Activated naive CD8-positive, alpha-beta T cell treated with anti-CD3 and anti-CD28 coated beads, Interleukin-2, amount 50 U/mL, for 16 hours (primary cell): Measurements from ENCODE around the gene VAMP4.

Experiments used
- DNase-seq: peaks from one replicate; pipeline ENCODE4 v3.0.0-alpha.2; 2020; ENCODE audit warnings: low read depth, low spot score

Gene VAMP4, protein sequence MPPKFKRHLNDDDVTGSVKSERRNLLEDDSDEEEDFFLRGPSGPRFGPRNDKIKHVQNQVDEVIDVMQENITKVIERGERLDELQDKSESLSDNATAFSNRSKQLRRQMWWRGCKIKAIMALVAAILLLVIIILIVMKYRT

DNA sequence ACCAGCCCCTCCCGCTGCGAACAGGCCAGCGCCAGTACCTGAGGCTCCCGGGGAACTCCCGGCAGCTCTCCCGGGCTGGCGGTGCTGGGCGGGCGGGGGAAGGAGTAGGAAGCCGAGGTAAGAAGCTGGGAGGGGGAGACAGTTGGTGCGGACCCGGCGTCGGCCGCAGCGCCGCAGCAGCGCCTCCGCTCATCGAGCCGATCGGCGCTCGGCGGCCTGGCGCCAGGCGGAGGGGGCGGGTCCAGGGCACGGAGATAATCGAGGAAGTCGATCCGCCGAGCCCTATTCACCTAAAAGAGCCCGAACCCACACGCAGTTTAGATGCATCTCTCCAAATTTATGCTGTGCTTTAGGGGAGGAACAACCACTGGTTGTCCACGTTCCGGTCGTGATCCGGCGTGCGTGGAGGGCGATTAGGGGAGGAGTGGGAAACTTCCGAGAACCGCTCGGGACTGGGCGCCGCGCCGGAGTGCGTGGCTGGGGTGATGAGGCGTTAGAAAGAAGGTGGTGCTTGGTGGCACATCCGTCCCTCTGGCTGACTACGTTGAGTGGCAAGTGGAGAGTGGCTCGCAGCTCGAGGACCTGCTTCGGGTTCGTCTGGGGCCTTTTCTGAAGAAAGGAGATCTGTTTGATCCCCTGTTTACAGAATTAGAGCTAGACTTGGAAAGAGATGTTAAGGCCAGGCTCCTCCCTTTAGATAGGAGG lies at the start of gene VAMP4:
VAMP4 (minus strand) TSS at position 194 of the 705 bp plus-strand sequence. CDS start 3,651 bp downstream, outside the sequence.
- DNase-seq, result peak; percentile 77

DNA sequence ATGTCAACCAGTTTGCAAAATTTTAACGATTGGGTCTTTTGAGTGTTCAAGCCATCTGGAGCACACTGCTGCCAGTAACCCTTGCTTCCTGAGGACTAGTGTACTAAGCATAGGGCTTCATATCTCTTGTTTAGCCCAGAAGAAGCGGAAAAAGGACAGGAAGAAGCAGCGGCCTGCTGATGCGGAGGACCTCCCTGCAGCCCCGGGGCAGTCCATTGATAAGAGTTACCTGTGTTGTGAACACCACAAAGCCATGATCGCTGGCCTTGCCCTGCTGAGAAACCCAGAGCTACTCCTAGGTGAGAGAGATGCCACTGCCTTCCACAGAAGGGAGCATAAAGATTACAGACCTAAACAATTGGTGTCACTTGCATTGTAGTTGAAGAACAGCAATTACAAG lies 48.5 kb upstream of the VAMP4 start:
- no peak for DNase-seq

DNA sequence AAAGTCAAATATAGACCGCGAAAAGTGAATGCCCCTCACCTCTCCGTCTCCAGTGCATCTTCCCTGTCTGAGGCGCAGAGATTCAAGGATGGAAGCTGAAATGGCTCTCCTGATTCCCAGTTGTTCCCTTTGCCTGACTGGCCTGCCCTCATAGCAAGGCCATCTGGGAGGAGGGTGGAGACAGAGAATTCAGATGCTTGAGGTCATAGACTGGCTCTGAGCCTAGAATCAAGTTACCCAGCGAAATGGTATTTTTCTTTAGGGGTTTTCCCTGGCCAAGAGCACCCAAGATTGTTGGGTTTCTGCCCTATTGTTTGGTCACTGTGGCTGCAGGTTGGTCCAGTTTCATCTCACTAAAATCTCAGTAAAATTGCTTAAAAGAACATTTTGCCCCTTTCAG lies 46.8 kb upstream of the VAMP4 start:
- no peak for DNase-seq

DNA sequence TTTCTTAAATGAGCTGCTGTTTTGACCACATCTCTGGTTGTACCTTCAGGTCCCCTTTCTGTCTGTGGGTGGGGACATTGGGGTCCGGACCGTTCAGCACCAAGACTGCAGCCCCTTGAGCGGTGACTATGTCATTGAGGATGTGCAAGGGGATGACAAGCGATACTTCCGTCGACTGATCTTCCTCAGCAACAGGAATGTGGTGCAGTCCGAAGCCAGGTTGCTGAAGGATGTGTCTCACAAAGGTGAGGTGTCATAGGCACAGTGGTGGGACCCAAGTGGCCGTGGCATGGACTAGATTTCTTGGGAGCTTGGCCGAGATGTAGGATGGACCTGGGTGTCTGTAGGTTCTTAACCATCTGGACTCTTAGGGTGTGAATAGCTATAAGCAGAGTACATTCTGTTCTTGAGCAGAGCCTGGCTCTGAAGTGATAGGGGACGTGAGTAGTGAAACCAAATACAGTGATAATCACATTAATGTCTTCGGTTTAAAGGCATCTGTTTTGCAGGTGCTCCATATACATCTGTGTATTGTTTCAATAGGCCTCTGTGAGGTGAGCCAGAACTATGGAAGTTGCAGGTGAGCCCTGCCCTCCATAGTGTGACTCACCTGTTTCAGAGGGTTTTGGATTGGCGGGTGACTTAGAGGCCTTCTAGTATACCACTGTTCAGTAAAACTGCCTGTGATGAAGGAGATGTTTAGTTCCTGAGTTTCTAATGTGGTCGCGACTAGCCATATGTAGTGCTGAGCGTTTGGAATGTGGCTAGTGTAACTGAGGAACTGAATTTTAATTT lies 46.0 kb upstream of the VAMP4 start:
- DNase-seq, result no peak

DNA sequence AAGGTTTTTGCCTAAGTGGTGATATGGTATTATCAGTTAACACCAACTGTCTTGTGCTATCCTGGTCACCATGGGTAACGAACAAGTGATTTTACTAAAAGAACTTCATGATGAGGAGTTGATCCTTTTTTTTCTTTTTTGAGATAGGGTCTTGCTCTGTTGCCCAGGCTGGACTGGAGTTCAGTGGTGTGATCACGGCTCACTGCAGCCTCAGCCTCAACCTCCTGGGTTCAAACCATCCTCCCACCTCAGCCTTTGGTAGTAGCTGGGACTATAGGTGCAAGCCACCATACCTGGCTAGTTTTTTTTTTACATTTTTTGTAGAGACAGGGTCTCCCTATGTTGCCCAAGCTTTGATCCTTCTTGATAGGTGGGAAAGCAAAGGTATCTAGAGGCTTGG lies 44.7 kb upstream of the VAMP4 start:
- no peak for DNase-seq

DNA sequence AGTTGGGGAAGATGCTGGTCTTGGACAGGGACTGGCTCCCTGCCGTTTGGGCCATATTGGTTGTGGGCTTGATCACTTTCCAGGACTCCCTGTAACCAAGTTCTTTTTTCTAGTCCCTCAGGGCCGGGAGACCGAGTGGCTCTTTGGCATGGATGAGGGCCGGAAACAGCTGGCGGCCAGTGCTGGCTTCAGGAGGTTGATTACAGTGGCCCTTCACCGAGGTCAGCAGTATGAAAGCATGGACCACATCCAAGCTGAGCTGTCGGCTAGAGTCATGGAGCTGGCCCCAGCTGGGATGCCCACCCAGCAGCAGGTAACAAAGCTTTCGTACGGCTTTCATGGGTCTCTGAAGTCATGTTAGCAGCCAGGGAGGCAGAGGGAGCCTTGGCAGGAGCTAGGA lies 43.9 kb upstream of the VAMP4 start:
- DNase-seq, result no peak

DNA sequence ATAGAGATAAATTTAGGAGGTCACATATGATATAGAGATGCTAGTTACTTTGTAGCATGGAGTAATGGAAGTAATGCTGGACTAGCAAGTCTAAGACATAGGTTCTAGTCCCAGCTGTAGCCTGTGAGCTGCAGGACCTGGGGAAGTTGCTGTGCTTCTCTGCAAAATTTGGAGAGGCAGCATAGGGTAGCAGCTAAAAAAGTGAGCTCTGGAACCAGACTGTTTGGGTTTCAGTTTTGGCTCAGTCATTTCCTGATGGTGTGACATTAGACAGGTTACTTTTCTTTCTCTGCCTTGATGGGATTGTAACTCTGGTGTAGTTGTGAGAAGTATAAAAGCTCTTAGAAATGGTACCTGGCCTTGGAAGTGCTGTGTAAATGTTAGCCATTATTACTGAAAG lies 42.9 kb upstream of the VAMP4 start:
- DNase-seq, result no peak

DNA sequence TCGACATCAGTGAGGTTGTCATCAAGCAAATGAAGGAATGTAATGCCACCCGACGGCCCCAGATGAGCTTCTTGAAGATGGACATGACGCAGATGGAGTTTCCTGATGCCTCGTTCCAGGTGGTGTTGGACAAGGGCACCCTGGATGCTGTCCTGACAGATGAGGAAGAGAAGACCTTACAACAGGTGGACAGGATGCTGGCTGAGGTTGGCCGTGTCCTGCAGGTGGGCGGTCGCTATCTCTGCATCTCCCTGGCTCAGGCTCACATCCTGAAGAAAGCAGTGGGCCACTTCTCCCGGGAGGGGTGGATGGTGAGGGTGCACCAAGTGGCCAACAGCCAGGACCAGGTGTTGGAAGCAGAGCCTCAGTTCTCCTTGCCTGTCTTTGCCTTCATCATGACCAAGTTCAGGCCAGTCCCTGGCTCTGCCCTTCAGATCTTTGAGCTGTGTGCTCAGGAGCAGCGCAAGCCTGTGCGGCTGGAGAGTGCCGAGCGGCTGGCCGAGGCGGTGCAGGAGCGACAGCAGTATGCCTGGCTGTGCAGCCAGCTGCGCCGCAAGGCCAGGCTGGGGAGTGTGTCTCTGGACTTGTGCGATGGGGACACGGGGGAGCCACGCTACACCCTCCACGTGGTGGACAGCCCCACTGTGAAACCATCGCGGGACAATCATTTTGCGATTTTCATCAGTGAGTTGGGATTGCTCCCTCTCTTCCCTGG lies 42.1 kb upstream of the VAMP4 start:
- no peak for DNase-seq

DNA sequence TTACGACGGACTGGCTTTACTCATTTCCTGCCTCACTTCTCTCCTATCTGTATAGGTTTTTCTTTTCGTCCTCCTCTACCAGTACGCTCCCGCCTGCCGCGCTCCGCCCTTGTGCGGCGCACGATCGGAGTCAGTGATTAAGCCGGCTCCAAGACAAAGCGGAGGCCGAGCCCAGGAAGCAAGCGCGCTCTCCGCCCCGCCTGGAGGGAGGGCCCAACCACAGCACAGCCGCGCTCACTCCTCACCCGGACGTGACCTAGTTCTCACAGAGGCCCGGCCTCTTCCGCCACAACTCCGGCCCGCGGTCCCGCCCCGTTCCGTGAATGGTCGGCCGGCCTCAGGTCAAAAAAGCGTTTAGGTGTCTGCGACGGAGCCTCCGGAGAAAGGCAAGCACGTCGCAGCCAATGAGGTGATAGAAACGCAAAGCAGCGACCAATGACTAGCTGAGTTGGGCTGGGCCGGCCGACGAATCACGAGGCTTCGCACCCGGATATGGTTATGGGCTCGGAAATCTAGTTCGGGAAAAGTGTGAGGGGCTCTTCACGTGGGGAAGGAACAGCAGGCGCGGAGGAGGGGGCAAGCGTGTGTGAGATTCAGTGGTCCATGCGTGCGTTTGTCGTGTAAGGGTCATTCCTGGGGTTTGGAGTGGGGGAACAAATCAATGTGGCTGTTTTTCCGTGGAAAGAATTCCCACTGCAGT lies 39.5 kb upstream of the VAMP4 start, which contains the start of gene METTL13:
METTL13 (plus strand) TSS at position 485 of the 700 bp plus-strand sequence. CDS start 308 bp downstream, outside the sequence.
- DNase-seq, result peak; percentile 96

DNA sequence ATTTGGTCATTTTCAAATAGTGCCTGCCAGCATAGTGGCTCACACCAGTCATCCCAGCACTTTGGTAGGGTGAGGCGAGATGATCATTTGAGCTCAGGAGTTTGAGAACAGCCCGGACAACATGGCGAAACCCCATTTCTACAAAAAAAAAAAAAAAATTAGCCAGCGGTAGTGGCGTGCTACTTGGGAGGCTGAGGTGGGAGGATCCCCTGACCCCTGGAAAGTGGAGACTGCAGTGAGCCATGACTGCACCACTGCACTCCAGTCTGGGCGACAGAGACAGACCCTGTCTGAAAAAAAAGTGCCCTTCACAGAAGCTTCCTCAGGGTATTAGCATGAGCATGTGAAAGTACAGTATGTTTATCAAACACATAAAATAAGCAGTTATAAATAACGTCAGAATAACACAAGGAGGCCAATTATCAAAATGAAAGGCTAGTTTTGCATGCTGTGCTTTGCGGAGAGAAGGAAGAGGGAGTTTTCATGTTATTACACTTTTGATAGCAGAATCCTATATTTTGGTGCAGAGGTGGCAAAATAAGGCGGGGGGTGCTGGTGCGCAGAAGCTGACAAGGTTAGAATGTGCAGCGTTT lies 38.8 kb upstream of the VAMP4 start:
- DNase-seq, result no peak

DNA sequence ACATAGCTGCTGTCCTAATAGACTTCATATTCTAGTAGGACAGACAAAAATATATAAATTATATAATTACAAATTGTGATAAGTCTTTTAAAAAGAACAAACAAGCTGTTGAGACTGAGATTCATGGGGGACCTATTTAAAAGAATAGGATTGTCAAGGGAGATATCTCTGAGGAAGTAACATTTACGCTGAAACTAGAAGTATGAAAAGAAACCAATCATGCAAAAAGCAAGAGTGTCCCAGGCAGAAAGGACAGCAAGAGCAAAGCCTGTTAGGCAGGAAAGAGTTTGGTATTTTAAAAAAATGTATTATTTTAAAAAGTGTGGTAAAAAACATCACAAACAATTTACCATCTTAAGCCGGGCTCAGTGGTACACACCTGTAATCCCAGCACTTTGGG lies 30.4 kb upstream of the VAMP4 start:
- no peak for DNase-seq

DNA sequence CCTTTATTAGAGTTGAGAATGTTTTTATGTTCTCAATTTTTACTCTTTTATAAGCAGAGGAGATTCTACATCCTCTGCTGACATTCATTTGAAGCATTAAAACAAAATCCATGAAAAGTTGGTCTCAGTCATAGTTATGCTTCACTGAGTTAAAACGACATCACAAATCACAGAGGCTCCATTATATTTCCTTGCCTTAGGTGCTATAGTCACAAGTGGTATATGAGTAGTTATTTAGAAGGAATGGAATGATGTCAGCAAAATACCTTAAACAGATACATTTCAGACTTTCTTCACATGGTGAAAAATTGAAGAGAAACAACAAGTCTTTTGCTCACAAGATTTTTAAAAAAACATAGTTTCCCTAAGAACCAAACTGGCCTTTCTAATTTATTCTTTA lies 27.9 kb upstream of the VAMP4 start:
- DNase-seq, result no peak

DNA sequence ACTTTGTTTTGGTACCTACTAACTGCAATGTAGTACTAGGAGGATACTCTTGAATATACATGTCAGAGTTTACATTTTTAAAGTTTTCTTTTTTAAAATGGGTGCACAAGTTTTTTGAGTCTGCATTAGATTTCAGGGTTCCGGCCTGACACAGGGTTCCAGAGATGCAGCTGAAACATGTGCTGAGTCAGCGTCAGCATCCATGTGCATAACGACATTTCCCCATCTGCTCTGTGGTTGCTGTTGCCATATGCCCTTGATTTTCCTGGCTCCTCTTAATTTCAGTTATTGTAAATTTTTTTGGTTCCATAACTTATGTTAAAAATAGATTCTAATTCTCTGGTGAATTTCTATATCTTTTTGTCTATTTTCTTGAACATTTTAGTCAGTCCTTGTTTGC lies 27.3 kb upstream of the VAMP4 start:
- no peak for DNase-seq

DNA sequence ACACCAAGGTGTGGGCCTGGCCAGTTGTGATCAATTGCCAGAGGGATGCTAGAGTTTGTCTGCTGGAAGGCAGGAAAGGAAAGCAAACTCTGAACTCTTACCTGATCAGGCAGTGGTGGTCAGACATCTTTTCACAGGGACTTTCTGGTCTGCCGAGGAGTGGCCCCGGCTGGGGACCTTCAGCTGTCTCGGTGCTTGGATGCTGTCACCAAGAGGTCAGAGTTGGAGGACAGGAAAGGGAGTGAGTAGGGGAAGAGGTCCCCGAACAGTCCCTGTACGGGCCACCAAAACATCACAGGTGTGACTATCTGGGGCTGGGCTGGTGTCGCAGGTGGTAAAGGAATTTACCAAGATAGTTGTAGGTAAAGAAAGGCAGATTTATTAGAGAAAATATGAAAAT lies 21.9 kb upstream of the VAMP4 start:
- DNase-seq, result no peak

DNA sequence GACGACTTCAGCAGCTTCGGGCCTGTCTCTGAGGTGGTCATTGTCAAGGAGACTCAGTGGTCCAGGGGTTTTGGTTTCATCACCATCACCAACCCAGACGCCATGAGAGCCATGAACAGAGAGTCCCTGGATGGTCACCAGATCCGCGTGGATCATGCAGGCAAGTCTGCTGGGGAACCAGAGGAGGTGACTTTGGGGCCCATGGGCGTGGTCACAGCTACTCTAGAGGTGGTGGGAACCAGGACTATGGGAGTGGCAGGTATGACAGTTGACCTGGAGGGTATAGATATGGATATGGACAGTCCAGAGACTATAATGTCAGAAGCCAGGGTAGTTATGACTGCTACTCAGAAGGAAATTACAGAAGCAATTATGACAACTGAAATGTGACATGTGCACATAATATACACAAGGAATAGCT lies 20.3 kb upstream of the VAMP4 start:
- DNase-seq, result no peak

DNA sequence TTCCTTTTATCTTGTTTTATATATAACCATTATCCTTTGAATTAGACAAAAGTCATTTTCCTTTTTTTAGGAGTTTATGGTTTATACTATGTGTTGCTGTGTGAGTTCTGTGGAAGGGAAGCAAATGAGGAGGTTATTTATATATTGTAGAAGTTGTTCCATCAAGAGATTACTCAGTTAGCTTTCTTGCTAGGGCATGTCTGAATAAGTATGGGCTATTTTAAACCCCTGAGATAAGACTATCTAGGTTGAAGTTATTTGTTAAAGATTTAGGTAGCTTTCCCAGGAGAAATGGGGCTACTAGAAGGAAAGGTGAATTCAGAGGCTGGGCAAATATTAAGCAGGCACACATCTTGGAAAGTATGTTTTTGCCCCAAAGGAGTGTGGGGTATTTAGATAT lies 16.1 kb upstream of the VAMP4 start:
- DNase-seq, result no peak

DNA sequence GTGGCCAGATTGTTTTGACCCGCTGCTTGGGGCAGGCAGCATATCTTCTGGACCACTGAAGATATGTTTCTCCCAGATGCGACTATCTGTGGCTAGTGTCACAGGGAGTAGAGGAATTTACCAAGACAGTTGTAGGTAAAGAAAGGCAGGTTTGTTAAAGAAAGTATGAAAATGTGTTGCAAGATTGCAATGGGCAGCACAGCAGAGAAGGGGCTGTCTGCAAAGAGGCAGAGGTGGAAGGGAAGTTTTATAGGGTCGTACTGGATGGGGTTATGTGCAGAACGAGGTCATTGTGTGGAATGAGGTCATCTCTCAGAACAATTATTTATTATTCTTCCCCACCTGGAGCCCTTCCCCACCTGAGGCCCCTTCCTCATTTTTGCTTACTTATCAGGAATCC lies 15.0 kb upstream of the VAMP4 start:
- DNase-seq, result no peak

DNA sequence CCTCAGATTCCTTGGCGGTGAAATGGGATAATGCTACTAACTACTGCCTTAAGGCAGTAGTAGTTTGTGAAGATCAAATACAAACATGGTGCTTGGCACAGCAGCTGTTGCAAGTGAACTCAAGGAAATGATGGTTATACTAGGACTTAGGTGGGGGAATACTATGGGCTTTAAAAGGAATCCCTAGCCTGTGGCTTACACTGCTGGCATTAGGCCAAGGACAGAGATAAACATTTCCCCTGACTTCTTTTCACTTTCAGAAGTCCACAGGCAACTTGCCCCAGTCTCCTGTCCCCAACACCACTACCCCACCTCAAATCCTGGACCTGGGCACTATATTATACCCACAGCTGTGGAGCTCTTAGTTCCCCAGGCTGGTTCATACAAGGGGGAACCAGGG lies 13.1 kb upstream of the VAMP4 start:
- DNase-seq, result no peak

DNA sequence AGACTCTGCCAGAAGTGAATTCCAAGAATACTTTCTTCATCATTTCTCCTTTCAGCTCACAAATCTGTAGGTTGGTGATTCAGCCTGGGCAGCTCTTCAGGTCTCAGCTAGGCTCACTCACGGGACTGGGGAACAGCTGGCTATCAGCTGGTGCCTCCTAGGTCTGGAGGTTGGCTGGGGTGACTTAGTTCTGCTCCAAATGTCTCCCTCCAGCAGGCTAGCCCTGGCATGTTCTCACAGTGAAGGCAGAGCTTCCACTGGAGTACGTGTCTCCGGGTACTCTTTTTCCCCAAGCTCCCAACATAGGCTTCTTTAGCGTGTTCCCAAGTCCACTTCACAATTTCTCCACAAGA lies 12.5 kb upstream of the VAMP4 start:
- DNase-seq, result no peak

DNA sequence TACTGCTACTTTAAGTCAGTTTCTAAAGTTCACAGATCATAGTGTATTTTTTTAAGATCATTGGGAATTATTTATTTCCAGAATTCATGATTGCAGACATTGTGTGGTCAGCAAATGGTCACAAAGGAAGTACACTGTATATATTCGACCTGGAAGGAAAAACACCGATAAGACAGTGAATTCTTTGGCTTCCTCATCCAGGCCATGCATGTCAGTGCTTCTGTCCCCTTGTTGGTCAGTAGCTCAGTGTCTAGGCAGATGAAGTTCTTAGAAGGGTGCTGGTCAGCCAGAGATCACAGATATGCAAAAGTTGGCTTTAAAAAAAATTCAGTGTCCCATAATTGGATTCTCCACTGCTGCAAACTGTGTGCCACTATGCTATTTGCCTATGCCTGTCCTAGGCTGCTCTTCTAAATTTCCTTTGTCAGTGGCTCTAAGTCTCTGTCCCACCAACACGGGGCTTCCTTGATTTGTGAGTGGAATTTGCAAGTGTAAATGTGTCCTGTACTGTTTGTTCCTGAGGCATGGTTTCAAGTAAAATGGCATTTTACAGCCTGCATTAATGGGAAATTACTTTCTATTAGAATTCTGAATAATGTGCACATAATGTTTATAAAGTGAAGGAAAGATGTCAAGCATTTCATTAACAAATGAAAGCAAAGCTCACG lies 12.0 kb upstream of the VAMP4 start:
- DNase-seq, result no peak

DNA sequence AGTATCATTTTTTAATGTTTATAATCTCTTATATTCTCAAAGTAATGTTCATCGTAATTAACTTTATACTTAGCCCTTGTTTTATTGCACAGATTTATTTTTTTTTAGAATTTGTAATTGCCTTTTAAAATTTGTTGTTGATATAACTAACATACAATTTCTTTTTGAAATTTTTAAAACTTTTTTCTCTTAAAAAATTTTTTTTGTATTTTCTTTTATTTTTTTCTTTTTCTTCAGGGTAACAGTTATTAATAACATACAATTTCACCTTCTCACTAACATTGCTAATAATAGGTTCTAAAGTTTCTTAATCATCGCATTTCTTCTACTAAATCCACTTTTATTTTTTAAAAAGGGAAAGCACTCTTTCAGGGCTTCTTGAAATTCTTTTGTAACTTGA lies 11.3 kb upstream of the VAMP4 start:
- DNase-seq, result no peak
